Measurements from ENCODE around the gene MZF1.

GRCh38 chr19:58519087-58519354, 54.1 kb downstream of the MZF1 start:
- TF ChIP-seq, protein P1, sequence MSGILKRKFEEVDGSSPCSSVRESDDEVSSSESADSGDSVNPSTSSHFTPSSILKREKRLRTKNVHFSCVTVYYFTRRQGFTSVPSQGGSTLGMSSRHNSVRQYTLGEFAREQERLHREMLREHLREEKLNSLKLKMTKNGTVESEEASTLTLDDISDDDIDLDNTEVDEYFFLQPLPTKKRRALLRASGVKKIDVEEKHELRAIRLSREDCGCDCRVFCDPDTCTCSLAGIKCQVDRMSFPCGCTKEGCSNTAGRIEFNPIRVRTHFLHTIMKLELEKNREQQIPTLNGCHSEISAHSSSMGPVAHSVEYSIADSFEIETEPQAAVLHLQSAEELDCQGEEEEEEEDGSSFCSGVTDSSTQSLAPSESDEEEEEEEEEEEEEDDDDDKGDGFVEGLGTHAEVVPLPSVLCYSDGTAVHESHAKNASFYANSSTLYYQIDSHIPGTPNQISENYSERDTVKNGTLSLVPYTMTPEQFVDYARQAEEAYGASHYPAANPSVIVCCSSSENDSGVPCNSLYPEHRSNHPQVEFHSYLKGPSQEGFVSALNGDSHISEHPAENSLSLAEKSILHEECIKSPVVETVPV (CRISPR knock-in tag; IDR thresholded peaks at IDR 0.05) = no peak
- TF ChIP-seq ZFP3 (CRISPR knock-in tag; IDR thresholded peaks at IDR 0.05) = no peak
- TF ChIP-seq OSR1 (CRISPR knock-in tag; IDR thresholded peaks at IDR 0.05) = no peak
- no peak for TF ChIP-seq ZFP30 (CRISPR knock-in tag; IDR thresholded peaks at IDR 0.05)
- TF ChIP-seq ZNF70 (CRISPR knock-in tag; IDR thresholded peaks at IDR 0.05) = no peak
- TF ChIP-seq ZC3H10 (CRISPR knock-in tag; IDR thresholded peaks at IDR 0.05) = no peak

Data from SK-N-SH treated with all-trans-retinoic acid at 6 μM for 48 hours (cell line).